NCI-H2171 treated with DMSO at 0.1 percent for 48 hours (cell line): ENCODE results near the gene COMP.
"Not testable (repeated sequence)": the region's sequence is repeated elsewhere in the genome, so short reads cannot be mapped to it uniquely, and the experiment has no call there.

Experiments
- DNase-seq: peaks from one replicate; lab custom pipeline; 2025; lab: John Stamatoyannopoulos, UW

Gene COMP

DNA sequence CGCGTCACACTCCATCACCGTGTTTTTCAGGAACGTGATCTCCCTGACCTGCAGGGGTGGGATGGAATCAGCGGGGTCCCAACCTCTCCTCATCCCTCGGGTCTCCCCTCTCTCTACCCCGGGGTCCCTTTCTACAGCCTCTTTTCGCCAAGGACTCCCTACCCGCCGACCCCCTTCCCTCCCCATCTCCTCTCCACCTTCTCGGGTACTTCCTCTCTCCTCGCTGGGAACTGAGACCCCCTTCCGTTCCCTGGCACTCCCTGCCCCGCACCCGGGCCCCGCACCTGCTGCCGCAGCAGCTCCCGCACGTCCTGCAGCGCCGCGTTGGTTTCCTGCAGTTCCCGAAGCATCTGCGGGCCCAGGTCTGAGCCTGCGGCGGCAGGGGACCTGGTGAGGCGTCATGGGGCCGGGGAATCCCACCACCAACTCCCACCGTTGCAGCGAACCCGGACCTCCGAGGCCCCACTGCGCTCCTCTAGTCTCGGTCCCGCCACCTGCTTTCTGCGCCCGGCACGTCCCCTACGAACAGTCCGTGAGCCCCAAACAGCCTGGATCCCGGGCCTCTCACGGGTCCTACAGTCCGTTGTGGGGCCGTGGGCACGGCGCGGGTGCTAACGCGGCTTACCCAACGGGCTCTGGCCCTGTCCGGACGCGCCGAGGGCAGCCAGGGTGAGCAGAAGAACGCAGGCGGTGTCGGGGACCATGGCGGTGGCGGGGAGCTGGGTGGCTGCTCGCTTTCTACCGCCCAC, at the start of gene COMP:
Gene COMP (minus strand): TSS at position 740 of the 749 bp plus-strand sequence. CDS start 36 bp downstream, at position 704.
- no peak for DNase-seq

DNA sequence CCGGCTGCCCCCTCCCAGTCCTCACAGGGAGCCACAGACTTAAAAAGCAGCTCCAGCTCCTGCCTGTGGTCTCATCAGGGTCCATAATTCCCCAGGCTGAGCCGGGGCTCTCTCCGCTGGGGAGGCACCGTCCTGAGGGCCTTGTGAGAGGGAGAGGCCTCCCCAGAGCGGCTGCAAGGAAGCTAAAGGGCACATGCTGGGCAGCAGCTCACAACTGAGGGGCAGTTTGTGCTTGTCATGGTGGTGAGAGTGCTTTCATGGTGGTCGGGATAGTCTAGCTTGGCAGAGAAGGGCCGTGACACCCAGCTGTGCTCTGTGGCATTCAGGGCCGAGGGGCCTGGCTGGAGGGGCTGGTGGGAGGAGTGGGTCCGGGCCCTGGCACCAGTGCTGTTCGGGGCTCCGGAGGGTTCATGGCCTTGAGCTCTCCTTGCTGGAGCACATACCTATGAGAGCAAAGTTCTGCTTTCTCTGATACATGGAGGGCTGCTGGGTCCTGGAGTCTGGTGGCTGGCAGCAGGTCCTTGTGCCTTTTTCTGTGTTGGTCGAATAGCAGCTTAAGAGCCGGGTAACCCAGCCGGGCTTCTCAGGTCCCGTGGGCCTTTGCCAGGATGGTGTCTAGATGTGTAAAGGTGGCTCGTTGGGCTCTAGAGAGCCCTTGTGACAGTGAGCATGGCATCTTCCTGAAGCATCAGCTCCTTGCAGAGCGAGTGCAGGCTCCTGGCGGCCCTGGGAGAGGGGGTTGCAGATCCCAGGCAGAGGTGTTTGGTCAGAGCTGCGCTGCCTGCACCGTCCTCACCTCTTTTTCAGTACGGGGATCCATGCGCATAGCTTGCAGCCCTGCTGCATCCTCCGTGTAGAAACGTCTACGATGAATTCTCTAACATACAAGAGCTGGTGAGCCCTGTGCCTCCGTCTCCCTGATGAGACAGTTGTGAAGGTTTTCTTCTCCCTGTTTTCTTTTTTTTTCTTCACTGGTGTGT, 49.5 kb upstream of the COMP start:
- no peak for DNase-seq

DNA sequence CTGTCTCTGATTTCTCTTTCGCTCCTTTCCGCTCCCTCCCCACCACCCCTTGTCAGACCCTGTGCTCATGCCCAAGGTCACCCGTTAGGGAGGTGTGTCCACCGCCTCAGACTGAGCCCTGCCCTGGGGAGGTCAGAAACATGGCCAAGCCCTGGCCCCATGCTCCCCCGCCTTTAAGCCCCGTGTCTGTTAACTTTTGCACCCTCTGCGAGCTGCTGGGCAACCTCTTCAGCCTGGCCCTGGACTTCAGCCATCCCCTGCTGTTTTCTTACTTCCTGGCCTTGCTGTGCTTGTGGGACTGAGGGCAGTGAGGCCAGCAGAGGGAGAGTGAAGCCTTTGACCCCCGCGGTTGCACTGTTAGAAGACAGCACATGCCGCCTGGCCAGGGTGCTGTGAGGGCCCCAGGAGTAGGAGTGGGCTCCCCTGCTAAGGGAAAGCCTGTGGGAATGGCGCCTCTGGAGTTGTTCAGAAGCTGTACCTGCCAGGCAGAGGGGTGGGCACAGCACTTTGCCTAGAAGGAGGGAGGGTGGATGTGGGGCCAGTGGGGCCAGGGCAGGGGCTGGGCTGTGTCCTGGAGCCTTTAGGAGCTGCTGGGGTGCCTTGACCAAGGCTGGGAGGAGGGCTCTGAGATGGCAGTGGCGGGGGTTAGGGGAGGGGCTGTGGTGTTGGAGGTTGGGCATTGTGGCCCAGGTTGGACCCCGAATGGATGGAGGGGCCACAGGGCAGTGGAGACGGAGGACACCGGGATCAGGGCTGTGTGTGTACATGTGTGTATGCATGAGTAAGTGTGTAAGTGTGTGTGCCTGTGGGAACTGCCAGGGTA, 48.6 kb upstream of the COMP start:
- no peak for DNase-seq

DNA sequence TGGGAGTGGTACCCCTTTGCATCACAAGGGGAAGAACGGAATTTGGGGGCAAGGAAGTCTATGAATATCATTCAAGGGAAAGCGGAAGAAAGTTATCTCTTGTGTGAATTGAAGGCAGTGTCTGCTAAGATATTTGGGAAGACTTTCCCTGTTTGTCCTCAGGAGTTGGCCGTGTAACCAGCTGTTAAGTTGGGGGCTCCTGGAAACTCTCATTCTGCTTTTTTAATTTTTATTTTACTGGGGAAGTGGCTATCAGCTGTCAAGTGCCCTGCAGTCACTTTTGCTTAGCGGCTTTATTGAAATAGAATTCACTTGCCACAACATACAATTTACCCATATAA, 43.5 kb upstream of the COMP start:
- no peak for DNase-seq

DNA sequence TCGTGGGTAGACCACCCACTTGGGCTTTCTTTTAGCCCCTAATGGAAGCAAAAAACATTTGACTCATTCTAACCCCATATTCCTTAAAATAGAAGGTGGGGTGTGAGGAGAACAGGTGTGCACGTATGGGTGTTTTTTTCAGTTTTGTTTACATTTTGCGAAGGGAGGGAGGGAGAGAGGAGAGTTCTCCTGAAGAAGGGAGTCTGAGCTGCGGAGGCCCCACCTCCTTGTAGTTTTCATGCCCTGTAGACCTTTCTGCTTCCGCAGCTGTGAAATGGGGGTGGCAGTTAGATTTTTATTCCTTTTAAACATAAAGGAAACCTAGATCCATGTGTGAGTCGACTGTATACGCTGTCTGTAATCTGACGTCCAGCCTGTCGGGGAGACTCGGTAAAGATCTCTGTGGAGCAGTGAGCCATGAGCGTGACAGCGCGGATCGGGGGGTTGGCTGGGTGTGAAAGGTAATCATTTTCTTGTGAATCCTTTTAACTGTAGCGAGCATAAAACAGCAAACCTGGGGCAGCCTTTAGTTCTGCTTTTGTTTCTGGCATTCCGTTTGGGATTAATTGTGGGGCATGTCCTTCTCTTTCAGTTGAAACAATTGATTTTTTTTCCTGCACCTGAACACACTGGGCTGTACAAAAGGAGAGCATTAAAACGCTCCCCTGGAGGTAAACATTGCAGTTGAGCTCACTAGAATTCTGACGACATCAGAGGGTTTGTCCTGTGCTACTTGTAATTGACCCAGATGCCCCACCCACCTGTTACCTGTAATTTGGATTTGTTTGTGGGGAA, 42.9 kb upstream of the COMP start:
- peak; percentile 77 for DNase-seq

DNA sequence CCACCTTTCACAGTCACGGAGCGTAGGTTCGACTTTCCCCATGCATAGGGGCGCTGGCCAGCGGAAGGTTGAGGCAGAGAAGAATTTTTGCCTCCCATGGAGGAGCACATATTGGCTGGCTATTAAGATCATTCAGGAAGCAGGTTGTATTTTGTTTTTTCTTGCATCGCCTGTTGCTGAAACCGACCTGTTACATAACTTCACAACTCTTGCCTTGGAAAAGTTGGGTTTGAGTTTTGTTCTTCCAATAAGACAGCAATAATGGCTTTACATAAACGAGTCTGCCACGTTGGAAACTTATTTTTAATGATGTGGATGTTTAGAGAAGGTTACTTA, 42.0 kb upstream of the COMP start:
- peak; percentile 9 for DNase-seq

DNA sequence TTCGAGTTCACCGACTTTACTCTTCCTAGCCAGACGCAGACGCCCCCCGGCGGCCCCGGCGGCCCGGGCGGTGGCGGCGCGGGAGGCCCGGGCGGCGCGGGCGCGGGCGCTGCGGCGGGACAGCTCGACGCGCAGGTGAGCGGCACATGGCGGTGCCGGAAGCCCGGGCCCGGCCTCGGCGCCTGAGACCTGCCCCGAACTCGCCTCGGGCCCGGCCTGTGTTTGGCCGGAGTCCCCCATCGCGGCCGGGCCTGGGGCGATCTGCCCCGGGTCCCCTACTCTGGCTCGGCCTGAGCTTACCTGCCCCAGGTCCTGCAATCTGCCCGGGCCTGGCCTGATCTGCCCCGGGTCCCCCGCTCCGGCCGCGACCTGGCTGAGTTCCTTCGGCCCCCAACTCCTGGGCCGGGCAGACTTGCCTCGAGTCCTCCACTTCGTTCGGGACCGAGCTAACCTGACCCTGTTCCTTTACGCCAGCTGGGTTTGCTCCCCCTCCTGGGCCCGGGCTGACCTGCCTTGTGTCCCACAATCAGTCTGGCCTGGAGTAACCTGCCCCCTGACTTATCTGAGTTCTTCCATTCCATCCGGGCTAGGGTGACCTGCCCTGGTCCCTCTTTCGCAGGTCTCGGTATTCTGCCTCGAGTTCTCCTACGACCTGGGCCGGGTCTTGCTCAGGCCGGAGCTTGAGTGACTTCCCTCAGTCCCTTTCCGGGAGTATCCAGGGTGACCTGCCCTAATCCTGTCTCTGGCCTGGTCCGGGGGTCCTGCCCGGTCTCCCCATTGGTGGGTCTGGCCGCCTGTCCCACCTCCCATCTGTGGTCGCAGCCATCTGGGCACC, 41.4 kb upstream of the COMP start:
- DNase-seq, result no peak

DNA sequence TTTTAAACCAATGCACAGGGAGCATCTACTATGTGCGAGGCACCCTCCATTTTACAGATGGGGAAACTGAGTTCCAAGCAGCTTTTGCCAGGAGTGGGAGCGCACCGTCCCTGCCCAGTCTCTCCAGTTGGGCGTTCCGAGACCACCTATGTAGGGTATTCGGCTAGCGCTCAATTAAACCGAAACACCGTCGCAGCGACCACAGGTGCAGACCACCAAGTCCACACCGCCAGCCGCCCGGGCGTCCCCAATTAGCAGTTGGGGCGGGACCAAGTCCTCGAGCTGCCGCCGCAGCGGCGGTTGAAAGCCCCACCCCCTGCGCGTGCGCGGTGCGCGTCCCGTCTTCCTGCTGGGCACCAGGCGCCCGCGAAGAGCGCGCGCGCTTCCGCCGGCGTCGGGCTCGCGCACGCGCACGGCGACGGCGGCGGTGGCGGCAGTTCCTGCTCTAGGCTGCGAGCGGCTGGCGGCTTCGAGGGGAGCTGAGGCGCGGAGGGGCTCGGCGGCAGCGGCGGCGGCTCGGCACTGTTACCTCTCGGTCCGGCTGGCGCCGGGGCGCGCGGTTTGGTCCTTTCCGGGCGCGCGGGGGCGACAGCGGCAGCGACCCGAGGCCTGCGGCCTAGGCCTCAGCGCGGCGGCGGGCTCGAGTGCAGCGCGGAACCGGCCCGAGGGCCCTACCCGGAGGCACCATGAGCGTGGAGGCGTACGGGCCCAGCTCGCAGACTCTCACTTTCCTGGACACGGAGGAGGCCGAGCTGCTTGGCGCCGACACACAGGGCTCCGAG, 40.6 kb upstream of the COMP start, which contains the start of gene UPF1:
Gene UPF1 (plus strand): TSS at position 436 of the 782 bp plus-strand sequence. CDS start 251 bp downstream, at position 687.
- peak; percentile 89 for DNase-seq

DNA sequence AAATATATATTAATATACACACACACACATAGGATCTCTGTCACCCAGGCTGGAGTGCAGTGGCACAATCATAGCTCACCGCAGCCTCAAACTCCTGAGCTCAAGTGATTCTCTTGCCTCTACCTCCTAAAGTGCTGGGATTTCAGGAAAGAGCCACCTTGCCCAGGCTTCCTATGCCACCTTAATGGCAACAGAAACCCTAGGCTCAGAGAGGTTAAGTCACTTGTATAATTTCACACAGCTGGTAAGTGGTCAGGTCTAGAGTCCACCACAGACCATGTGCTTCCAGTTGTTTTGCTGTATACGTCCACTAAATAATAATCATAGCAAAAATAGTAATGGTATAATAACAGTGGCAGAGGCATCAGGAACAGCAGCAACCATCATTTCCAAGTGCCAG, 39.4 kb upstream of the COMP start:
- DNase-seq, result no peak

DNA sequence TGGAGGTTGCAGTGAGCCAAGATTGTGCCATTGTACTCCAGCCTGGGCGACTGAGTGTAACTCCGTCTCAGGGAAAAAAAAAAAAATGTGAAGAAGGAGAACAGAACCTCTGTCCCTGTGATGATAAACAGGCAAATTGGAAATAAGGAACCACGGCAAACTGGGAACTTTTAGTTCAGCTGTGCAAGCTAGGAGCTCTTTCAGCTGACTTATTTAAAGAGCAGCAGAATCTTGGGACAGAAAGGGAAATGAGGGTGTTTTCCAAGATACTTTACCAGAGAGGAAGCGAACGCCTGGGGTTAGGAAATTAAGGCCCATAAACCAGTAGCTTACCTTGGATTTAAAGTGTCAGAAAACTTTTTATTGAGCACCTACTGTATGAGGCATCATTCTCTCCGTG, 37.7 kb upstream of the COMP start:
- no peak for DNase-seq

DNA sequence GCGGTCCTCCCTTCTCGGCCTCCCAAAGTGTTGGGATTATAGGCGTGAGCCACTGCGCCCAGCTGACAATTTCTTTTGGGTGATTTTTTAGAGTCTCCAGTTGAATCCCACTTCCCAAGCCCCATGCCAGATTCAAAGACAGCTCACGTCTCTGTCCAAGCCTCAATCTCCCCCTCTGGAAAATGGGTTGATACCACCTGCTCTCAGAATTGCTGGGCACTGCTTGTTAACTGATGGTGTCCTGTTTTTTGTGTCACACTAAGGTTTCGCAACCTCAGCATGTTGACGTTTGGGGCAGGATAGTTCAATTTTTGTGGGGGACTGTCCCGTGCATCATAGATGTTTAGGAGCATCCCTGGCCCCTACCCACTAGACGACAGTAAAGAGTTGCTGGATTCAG, 26.5 kb upstream of the COMP start:
- DNase-seq, result no peak

DNA sequence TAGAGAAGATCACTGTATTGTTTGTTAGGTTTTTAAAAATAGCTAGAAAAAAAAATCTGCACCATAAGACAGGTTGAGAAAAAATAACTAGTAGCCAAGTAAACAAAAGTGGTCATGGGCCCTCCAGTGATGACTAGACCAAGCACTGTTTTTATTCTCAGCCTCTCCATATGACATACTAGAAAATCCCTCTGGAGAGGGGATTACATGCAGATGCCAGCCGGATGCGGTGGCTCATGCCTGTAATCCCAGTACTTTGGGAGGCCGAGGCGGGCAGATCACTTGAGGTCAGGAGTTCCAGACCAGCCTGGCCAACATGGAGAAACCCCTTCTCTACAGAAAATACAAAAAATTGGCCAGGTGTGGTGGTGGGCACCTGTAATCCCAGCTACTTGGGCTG, 25.5 kb upstream of the COMP start:
- DNase-seq, result not testable (repeated sequence)

DNA sequence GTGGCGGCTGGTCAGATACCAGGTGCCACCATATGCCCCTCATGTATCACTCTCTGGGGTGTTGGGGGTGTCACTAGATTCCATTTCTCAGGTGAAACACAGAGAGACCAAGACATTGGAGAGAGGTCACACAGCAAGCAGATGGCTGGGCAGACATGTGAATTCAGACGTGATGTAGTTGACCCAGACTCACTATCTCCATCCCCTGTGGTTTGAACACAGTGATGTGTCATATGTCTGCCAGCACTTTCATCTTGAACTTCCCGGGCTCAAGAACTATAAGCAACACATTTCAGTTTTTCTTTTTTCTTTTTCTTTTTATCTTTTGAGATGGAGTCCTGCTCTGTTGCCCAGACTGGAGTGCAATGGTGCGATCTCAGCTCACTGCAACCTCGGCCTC, 24.6 kb upstream of the COMP start:
- DNase-seq, result no peak

DNA sequence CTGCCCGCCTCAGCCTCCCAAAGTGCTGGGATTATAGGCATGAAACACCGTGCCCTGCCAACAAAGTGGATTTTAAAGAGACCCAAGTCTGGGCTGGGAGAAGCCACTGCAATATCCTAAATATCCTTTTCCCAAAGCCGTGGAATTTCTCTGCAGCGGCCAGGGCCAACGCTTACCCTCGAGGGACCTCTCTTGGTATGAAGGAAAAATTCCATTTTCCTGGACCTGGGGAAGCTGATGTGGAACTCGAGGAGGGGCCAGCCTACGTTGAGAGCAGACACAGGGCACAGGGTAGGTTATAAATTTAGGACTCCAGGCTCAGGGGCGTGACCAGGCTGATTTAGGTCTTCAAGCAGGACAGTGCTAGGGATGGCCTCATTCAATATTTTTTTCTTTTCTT, 23.0 kb upstream of the COMP start:
- DNase-seq, result no peak

DNA sequence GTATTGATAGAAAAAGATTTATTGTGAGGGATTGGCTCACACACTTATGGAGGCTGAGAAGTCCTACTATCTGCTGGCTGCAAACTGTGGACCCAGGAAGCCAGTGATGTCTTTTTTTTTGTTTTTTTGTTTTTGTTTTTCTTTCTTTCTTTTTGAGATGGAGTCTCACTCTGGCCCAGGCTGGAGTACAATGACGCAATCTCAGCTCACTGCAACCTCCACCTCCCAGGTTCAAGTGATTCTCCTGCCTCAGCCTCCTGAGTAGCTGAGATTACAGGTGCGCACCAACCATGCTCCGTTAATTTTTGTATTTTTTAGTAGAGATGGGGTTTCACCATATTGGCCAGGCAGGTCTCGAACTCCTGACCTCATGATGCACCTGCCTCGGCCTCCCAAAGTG, 20.5 kb upstream of the COMP start:
- not testable (repeated sequence) for DNase-seq

DNA sequence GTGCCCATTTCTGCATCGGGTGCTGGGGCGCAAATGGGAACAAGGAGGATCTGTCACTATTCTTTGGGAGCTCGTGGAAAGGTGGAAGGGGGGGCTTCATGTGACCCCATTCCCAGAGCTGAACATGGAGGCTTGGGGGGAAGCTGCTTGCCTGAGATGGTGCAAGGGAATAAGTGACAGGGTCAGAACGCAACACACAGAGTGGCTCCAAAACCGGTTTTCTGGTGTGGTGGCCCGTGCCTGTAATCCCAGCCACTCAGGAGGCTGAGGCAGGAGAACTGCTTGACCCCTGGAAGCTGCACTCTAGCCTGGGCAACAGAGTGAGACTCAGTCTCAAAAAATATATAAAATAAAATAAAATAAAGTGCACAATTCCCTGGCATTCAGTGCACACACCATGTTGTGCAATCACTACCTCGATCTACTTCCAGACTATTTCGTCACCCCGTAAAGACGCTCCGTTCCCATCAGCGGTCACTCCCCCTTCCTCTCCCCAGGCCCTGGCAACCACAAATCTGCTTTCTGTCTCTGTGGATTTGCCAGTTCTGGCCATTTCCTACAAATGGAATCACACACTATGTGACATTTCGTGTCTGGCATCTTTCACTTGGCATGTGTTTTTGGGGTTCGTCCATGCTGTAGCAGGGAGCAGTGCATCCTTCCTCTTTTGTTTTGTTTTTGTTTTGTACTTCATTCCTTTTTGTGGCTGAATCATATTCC, 18.2 kb upstream of the COMP start:
- DNase-seq, result no peak

DNA sequence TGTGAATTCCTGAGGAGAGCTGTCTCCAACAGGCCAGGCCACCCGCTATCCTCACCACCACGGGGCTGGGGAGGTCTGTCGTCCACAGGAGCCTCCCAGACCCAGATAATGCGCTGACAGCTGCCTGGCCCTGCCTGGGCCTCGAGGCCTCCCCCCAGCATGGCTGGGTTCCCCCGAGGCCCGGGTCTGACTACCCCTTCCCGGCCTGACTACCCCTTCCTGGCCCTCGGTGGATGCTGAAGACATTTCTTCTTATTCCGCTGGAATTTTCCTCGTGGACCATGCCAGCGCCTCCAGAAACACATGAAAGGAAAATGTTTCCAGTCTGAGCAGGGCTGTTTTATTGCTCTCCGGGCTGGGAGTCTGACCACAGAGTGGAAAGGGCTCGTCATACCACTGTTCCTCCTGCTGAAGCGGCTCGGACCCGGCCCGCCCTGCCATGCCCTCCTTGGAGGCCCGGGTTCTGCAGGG, 16.8 kb upstream of the COMP start:
- no peak for DNase-seq

DNA sequence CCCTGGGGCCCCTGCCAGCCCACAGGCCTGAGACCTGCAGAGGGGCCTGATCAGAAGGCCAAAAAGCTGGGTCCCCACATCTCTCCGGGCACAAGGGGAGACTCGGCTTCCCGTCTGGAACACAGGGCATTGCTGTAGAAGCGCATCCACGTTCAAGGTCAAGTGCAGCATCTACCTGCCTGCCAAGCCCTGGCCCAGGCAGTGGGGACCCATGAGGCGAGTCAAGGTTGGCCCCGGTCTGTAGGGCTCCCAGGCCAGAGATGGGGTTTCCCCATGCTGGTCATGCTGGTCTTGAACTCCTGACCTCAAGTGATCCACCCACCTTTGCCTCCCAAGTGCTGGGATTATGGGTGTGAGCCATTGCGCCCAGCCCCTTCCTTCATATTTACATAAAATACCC, 13.5 kb upstream of the COMP start:
- no peak for DNase-seq

DNA sequence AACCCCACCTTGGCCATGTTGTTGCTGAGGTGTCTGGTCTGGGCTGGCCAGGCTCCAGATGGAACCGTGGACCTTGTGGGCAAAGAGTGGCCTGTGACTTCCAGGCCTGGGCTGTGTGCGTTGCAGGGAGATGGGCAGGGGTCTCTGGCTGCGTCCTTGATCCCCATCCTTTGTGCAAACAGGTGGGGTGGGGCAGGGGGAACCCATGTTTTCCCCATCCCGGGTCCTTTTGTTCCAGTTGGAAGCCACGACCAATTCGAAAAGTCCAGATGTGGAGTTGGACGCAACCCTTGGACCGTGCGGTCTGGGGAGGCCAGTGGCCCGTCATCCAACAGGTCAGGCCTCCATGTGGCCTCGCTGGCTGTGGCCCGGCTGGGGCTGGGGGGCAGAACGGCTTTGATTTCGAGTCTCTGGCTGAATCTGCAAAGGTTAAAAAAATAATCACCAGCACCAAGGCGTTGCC, 13.1 kb upstream of the COMP start:
- no peak for DNase-seq
